ENCODE data around the gene DIPK2B.

The DIPK2B gene

DNA sequence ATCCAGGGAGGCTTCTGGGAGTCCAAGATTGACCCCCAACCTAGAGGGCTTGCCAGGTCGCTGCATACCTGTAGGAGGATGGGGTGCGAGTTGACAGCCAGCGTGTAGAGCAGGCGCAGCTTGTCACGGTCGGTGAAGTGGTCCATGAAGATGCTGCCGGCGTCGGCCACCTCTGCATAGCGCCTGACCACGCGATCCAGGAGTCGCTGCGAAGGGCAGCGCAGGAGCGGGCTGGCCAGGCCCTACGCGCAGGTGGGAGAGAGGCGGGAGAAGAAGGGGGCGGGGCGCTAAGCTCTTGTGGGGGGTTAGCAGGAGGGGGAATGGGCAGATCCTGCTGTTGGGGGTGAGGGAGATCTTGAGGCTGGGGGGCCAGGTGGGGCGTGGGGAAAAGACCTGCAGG lies 43.0 kb downstream of the DIPK2B start:
- DNase-seq (ENCODE audit: low spot score), result no peak

DNA sequence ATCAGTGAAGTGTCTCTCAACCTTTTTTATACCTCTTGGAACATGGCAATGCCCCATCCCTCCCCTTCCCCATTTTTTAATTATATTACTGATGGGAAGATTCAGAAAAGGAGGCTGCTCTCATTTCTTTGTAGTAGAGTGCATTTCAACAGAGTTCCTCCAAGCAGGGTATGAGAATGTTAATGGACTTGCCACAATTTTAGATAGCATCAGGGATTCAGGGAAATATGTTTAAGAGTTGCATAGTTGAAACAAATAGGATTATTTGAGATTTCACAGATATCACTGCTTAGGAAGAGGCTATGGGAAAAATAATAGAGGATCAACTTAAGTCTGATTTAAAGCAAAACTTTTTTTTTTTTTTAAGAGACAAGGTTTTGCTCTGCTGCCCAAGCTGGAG lies 46.2 kb downstream of the DIPK2B start:
- DNase-seq (ENCODE audit: low spot score), result no peak

DNA sequence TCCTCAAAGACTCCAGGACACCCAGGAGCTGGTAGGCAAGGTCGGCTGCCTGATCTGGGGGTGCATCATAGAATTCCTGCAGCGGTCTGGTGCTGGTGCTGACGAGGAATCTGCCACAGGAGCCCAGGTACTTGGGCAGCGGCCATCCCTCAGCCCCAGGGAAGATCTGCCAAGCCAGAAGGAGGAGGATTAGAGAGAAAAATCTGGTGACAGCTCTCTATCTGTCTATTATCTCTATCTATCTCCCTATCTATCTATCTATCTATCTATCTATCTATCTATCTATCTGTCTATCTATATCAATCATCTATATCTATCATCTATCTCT lies 46.7 kb downstream of the DIPK2B start:
- no peak for DNase-seq (ENCODE audit: low spot score)

Data from LoVo (cell line).